Measurements from ENCODE around the gene FBLN2. TPM values are rescaled to one million over a fixed set of nuclear protein-coding genes. Genes with fewer than 3 reads are reported as not detected.

The FBLN2 gene
- polyA plus RNA-seq, 5 donors, result 24.9 to 34.6 (median 29.8) TPM

DNA sequence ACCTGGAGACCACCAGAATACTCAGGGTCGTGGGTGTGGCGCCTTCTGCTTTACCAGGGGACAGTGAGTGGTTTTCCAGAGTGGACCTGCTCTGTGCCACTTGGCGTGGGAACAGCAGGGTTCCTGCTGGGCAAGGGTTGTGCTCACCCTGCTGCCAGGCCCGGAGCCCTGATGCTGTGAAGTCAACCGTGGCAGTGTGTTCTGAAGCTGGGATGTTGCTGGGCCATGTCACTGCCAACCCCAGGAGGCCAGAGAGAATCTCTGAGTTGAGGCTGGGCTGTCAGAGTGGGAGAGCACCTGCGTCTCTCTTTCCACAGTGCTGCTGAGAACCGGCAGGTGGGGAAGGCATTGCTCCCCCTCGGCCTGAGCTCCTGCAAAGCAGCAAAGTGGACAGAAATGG, 48.7 kb downstream of the FBLN2 start:
- DNase-seq, result no peak

DNA sequence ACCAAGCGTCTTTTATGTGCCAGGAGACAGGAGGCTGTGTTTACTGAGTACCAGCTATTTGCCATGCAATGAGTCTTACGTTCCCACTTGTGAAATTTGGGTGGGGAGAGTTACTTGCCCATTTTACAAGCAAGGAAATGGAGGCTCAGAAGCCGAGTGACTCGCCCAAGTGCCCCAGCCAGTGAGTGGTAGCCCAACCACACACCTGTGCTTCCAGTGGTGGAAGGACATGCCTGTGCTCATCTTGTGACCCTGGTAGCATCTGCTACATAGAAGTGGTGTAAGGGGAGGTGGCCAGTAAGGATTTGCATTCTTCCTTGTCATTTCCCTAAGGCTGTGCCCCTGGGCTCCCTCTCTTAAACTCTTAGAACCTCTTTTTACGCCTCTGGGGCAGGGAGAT, 49.3 kb downstream of the FBLN2 start:
- DNase-seq, result no peak

DNA sequence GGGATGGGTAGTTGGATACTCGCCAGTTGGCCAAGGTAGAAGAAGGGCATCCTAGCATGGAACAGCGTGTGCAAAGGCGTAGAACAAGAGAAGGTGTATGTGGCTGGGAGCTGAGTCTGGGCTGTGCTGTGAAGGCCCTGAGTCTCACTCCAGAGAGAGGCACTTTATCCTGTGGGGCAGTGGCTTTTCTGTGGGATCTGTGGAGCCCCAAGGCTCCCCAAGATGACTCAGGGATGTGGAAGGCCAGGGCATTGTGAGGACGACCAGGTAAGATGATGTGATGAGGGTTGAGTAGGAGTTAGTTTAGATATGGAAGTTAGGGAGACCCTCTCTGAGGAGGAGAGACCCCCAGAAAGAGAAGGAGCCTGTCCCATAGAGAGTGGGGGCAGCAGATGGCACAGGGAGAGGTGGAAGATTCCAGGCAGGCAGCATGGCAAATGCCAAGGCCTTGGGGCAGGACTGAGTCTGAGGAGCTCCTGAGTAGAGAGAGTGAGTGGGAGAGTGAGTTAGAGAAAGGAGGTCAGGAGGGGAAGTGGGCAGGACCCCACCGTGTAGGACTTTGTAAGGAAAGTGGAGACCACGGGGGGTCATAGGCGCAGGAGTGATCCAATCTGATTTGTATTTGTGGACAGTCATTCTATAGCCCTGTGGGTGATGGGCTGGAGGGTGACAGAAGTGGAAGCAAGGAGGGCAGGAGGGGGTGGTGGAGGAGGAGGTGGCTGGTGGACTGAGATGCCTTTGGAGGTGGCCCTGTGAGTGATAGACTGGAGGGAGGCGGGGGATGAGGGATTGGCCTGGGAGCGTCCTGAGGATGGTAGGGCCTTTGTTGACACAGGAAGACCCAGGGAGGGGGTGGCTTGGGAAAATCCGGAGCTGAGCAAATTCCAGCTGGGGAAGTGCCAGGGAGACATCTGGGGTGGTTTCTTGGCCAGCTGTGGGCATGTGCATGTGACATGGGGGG, 50.3 kb downstream of the FBLN2 start:
- no peak for DNase-seq

DNA sequence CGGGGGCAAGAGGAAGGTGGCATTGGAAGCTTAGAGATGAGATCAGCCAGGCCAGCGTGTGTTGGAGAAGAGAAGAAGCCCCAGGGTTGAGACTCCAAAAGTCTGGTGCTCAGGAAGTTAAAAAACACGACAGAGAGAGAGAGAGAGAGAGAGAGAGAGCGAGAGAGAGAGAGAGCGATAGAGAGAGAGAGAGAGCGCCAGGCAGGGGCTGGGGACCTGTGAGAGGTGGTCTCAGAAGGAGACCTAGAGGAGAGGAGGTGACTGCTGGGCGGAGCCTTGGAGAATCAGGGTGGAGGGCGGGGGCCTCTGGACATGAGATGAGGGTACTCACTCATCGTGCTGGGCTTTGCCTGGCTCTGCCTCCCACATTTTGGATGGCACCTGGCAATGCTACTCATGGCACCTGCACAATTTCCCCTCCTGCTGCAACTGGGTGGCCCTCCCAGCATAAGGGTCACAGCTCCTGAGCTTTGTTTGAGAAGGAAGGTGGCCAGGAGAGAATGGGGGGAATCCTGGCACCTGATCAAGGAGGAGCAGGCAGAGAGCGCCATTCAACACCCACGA, 51.0 kb downstream of the FBLN2 start:
- no peak for DNase-seq

DNA sequence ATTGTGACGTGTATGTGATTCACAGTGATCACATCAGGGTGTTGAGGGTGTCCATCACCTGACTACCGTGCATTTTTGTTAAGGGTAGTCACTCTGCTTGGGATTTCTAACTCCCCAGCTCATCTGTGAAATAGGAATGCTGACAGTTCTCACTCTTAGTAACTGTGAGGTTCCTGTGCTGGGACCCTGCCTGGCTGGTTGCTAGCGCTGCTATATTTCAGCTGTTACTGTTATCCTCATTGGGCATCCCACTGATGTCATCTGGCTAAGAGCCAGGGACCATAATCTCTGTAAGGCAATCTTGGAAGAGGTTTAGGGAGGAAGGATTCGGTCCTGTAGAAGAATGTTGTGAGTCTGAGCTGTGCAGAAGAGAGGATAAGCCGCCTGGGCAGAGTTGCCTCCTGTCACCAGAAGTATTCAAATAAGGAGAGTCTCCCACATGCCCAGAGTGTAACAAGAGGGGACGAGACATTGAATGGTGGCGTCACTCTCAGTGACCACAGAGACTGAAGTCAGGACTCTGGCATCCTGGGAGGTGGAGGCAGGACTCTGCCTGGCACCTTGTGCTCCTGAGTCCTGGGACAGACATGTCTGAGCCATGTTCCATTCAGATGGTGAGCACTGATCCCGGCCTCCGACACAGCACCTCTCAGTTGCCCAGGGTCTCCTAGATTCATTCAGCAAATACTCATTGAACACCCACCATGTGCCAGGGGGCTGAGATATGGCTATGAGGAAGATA, 52.2 kb downstream of the FBLN2 start:
- peak; percentile 37 to 57 for DNase-seq

DNA sequence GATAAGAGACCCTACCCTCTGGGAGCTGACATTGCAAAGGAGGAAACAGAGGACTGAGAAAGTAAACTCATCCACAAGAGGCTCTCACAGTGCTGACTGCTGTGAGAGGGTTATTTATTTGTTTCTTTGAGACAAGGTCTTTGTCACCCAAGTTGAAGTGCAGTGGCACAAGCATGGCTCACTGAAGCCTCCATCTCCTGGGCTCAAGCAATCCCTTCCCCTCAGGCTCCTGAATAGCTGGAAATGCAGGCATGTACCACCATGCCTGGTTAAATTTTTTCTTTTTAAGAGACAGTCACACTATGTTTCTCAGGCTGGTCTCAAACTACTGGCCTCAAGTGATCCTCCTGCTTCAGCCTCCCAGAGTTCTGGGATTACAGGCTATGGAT, 52.8 kb downstream of the FBLN2 start:
- no peak for DNase-seq

DNA sequence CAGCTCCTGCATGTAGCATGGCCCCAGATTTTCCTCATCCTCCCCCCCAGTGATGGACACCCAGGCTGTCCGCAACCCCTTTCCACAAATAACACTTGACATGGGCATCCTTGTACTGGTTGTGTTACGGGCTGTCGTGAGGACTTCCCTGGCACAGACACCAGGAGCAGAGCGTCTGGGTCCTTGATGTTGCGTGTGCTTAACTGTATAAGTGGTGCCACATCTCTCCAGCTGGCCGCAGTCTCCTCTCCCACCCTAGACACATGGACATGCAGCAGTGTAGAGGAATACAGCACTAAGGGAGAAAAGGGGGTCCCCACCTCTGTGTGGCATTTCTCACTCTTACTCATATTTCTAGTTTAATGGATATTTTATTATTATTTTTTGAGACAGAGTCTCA, 56.6 kb downstream of the FBLN2 start:
- no peak for DNase-seq

DNA sequence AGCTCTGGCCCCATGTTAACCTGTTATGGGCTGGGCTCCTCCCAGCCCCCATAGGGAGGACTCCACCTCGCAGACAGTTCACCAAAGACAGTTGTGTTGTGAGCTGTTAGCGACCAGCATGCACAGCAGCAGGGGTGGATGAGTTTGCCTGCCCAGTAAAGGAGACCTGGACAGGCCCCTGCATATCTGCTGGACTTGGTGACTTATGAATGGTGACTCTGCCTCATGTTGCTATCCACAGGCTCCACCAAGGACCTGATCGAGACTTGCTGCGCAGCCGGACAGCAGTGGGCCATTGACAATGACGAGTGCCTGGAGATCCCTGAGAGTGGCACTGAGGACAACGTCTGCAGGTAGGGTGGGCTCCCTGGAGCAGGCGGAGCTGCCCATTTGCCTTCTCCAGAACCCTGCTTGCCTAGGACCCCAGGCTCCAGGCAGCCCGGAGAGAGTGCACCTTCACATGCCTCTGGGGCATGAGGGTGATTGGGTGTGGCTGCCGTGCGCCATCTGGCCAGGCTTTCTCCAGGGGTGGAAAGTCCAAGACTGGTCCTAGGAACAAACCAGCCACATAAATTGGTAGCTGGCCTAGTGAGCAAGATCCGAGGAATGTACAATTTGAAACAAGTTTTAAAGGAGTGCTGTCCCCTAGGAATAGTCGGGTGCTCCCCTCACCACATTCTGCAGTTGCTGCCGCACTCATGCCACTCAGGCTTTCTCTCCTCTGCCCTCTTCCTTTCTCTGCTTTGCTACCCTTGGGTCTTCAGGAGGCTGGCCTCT, 59.1 kb downstream of the FBLN2 start:
- DNase-seq, result no peak

DNA sequence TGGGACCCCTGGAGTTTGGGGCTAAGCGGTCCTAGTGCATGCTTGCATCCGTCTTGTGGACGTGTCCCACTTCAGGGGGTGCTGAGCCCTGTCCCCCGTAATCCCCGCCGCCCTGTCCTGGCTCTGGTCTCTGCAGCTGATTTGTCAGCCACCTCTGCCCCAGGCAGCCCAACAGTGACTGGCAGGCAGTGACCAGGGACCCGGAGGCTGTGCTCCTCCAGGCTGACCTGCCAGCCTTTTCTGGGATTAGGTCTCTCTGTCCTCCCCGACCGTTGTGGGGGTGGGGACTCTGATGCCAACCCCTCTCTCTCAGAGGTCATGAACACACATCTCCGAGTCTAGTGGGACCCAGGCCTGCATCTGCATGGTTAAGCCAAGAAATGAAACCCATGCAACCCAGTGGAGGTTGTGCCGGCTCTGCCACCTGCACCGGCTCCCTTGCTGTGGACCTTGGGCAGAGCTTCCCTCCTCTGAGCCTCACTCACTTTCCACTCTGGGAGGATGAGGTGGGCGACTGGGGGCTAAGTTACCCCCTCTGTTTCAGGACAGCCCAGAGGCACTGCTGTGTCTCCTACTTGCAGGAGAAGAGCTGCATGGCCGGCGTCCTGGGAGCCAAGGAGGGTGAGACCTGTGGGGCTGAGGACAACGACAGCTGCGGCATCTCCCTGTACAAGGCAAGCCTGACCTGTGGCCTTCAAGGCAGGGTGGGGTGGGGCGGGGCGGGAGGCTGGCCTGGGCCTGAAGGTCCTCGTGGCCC, 60.2 kb downstream of the FBLN2 start:
- no peak for DNase-seq

DNA sequence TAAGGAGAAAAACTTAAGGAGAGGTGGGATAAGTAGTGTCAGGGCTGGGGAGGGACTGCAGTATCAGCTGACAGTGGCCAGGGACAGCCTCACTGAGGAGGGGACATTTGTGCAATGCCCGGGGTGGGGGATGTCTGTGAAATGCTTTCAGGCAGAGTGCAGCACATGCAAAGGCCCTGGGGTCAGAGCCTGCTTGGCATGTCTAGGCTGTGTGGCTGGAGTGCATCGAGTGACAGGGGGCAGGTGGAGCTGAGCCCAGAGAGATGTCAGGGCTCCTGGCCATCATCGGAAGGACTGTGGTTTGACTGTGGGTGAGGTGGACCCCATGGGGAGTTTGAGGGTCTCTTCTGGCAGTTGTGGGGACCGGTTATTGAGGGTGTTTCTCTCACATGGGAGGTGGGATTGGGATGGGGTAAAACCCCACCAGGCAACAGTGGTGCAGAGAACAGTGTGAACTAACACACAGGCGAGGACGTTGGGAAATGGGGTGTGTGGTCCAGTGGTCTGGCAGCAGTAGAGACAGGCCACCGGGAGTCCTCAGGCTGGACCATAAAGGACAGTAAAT, 61.2 kb downstream of the FBLN2 start:
- no peak for DNase-seq

DNA sequence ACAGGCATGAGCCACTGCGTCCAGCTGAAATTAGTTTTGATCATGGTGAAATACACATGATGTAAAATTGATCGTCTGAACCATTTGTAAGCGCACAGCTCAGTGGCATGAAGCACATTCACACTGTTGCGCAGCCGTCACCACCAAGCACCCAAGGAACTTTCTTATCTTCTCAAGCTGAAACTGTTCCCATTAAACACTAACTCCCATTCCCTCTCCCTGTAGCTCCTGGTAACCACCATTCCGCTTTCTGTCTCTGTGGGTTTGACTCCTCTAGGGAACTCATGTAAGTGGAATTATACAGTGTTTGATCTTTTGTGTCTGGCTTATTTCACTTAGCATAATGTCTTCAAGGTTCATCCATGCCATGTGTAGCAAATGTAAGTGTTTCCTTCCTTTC, 62.3 kb downstream of the FBLN2 start:
- no peak for DNase-seq

DNA sequence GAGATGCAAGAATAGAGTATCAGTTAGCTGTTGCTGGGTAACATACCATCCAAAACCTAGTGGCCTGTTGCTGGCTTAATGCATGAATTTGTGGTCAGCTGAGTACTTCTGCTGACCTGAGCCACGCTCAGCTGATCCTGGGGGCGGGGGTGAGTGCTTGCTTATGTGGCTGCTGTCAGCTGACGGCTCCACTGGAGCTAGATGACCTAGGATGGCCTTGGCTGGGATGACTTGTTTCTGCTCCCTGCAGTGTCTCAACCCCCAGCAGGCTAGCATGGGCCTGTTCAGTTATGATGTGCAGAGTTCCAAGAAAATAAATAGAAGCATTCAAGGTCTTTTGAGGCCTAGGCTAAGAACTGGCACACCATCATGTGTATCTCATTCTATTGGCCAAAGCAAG, 63.9 kb downstream of the FBLN2 start:
- no peak for DNase-seq

DNA sequence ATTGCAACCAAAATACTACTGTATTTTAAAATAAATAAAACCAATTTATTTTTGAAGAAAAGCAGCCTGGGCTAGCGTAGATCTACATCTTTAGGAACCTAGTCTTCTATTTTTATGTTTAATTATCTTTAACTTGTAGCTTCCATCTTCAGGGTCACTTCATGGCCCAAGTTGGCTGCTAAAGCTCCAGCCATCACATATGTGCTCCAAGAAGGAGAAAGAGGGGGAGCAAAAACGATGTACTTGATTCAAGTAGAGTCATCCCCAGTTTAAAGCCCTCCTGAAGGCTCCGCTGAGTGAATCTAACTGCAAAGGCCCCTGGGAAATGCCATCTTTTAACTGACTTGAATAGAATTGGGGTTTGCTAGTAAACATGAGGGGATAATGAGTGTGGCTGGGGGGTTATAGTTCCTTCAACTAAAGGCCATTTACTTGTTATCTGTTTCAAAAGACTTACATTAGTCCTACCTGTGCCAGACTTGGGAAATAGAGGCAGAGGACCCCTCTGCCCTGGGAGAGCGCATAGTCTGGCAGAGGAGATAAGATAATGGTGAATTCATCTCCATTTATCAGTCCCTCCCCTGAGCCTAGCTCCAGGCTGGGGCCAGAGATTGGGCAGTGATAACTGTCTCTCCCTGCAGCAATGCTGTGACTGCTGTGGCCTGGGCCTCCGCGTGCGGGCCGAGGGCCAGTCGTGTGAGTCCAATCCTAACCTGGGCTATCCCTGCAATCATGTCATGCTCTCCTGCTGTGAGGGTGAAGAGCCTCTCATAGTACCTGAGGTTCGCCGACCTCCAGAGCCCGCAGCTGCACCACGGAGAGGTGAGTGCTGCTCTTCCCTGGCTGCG, 64.6 kb downstream of the FBLN2 start:
- no peak for DNase-seq

DNA sequence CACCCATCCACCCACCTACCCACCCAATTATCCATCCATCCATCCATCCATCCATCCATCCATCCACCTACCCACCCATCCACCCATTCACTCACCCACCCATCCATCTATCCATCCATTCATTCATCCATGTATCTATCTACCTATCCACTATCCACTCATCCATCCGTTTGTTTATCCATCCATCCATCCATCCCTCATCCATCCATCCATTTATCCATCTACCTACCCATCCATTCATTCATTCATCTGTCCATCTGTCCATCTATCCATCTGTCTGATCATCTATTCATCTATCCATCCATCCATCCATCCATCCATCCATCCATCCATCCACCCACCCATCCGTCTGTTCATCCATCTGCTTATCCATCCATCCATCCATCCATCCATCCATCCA, 65.7 kb downstream of the FBLN2 start:
- no peak for DNase-seq

DNA sequence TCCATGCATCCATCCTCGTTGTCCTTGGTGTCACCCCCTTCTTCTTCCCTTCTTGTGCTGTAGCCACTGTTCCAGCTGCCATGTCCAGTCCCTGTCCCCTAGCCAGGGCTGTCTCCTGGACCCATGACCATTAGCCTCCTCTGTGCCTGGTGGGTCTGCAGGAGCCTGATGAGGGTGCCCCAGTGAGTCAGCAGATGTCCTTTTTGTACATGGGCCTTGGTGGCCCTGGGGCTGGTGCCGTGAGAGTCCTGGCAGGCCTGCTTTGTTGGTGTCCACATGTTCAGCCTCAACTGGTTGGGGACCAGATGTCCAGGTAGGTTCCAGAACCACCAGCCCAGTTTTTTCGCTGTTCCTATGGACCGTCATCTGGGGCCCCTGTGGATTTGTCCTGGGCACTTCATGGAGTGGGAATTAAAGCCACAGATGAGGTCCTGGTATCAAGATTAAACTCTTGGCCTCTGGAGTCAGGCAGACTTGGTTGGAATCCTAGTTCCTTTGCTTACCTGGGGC, 66.1 kb downstream of the FBLN2 start:
- DNase-seq, result no peak

DNA sequence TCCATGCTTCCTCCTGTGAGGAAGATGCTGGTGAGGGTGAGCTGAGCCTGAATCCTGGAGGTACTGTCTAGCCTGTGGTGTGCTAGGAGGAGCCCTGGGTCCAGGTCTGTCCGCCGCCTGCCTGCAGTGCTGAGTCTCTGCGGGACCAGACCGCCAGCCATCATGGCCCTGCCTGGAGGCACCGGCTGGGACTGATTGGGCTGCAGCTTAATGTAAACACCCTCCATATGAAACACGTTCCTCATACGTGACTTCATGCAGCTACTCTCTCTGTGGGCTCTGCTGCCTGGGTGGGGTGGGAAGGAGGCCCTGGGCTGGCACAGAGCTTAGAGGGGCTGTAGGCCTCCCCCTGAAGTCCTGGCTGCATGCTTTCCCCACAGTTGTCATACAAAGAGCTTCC, 67.4 kb downstream of the FBLN2 start:
- no peak for DNase-seq

DNA sequence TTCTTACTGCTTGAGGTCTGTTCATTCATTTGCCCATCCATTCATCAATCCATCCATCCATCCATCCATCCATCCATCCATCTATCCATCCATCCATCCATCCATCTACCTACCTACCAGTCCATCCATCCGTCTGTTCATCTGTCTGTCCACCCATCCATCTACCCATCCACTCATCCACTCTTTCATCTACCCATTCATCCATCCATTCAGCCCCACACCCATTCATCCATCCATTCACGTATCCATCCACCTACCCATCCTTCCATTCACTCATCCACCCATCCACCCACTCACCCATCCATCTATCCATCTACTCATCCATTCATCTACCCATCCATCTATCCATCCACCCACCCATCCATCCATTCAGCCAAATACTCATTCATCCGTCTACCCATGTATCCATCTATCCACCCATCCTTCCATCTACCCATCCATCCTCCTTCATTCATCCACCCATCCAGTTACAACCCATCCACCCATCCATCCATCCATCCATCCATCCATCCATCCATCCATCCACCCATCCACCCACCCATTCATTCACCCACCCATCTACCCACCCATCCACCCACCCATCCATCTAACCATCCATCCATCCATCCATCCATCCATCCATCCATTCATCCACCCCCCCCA, 68.3 kb downstream of the FBLN2 start:
- no peak for DNase-seq

DNA sequence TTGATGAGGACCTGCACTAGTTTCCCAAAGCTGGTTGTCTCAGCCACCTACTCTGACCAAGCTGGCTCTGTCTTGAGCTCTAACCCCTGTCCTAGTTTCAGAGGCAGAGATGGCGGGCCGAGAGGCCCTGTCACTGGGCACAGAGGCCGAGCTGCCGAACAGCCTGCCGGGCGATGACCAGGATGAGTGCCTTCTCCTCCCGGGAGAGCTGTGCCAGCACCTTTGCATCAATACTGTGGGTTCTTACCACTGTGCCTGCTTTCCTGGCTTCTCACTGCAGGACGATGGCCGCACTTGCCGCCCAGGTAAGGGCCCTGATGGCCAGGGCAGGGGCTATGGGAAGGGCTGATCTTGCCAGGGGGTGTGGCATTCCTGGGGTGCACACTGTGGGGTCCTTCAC, 69.1 kb downstream of the FBLN2 start:
- DNase-seq, result no peak

DNA sequence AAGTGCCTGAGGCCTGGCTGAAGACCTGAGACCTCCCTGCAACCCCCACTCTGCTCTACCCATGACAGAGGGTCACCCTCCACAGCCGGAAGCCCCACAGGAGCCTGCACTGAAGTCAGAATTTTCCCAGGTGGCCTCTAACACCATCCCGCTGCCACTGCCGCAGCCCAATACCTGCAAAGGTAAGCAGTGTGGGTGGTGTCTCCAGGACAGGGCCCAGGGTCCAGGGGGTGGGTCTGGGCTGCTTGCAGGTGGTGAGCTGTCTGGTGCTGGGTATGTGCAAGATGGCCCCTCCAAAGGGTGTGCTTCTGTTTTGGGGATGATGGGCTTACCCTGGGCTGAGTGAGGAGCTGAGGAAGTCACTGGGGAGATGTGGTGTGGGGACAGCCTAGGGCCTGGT, 69.9 kb downstream of the FBLN2 start:
- no peak for DNase-seq

Measured in right lung (tissue), 5 donors.